HepG2 (cell line): ENCODE measurements around the gene TUBGCP6. TPM values are rescaled to one million over a fixed set of nuclear protein-coding genes. Genes with fewer than 3 reads are reported as not detected.

Source experiments
- GATAD2A ChIP-seq: IDR thresholded peaks from 2 replicates; pipeline ENCODE4 v1.6.1; 2016
- GMEB1 ChIP-seq: sonication (generic); formaldehyde crosslinking; IDR thresholded peaks from 2 replicates; pipeline ENCODE4 v1.5.1; 2020; ENCODE audit warnings: missing genetic modification reagents, mild to moderate bottlenecking, borderline replicate concordance
- HMGA1 ChIP-seq: sonication (generic); formaldehyde crosslinking; conservative IDR thresholded peaks from 2 replicates; pipeline ENCODE4 v1.4.0; 2020; ENCODE audit warnings: missing genetic modification reagents
- IRF9 ChIP-seq: sonication (generic); formaldehyde crosslinking; IDR thresholded peaks from 2 replicates; pipeline ENCODE4 v1.8.0; 2022; ENCODE audit warnings: missing genetic modification reagents, mild to moderate bottlenecking, borderline replicate concordance
- MATR3 ChIP-seq: sonication (generic); formaldehyde crosslinking; IDR thresholded peaks from 2 replicates; pipeline ENCODE4 v1.4.0; 2020; ENCODE audit warnings: missing genetic modification reagents
- MIER2 ChIP-seq: IDR thresholded peaks from 2 replicates; pipeline ENCODE4 v1.6.1; 2016; ENCODE audit warnings: missing biosample characterization, missing genetic modification reagents
- RAD21 ChIP-seq: fragments of 450-650 bp; formaldehyde crosslinking; IDR thresholded peaks from 2 replicates; pipeline ENCODE4 v1.5.0; 2020; ENCODE audit warnings: mild to moderate bottlenecking
- RBFOX2 ChIP-seq: fragments of 200-400 bp; formaldehyde crosslinking; IDR thresholded peaks from 2 replicates; pipeline ENCODE4 v1.6.1; 2017; ENCODE audit warnings: low read depth, mild to moderate bottlenecking, low read length
- SMYD3 ChIP-seq: sonication (generic); formaldehyde crosslinking; IDR thresholded peaks from 2 replicates; pipeline ENCODE4 v1.8.1; 2023; ENCODE audit warnings: mild to moderate bottlenecking, missing genetic modification reagents
- SRSF1 ChIP-seq: fragments of 200-400 bp; formaldehyde crosslinking; optimal IDR thresholded peaks from 2 replicates; pipeline ENCODE3; 2017; ENCODE audit warnings: mild to moderate bottlenecking, low read depth, low read length, moderate library complexity
- SYNCRIP ChIP-seq: fragments of 200-400 bp; formaldehyde crosslinking; IDR thresholded peaks from 2 replicates; pipeline ENCODE4 v1.6.1; 2018; ENCODE audit warnings: mild to moderate bottlenecking, low read depth, low read length; ENCODE audit not compliant: insufficient read depth
- THAP11 ChIP-seq: IDR thresholded peaks from 2 replicates; pipeline ENCODE4 v1.6.1; 2016; ENCODE audit warnings: missing biosample characterization, missing genetic modification reagents
- YEATS4 ChIP-seq: sonication (generic); formaldehyde crosslinking; IDR thresholded peaks from 2 replicates; pipeline ENCODE4 v1.4.0; 2020; ENCODE audit warnings: missing genetic modification reagents, borderline replicate concordance
- ZBTB10 ChIP-seq: sonication (generic); formaldehyde crosslinking; IDR thresholded peaks from 2 replicates; pipeline ENCODE4 v1.4.0; 2020; ENCODE audit warnings: missing genetic modification reagents, borderline replicate concordance
- ZBTB14 ChIP-seq: sonication (generic); formaldehyde crosslinking; IDR thresholded peaks from 2 replicates; pipeline ENCODE4 v1.4.0; 2020; ENCODE audit warnings: missing genetic modification reagents
- ZBTB26 ChIP-seq: IDR thresholded peaks from 2 replicates; pipeline ENCODE4 v1.6.1; 2016; ENCODE audit warnings: missing compliant biosample characterization, missing genetic modification reagents, borderline replicate concordance
- ZNF232 ChIP-seq: sonication (generic); formaldehyde crosslinking; IDR thresholded peaks from 2 replicates; pipeline ENCODE4 v1.4.0; 2020; ENCODE audit warnings: missing genetic modification reagents, borderline replicate concordance
- ZNF513 ChIP-seq: sonication (generic); formaldehyde crosslinking; conservative IDR thresholded peaks from 2 replicates; pipeline ENCODE4 v1.5.0; 2020; ENCODE audit warnings: missing genetic modification reagents
- ZNF674 ChIP-seq: sonication (generic); formaldehyde crosslinking; IDR thresholded peaks from 2 replicates; pipeline ENCODE4 v1.5.0; 2020; ENCODE audit warnings: low read depth, mild to moderate bottlenecking, missing genetic modification reagents
- ZSCAN22 ChIP-seq: sonication (generic); formaldehyde crosslinking; IDR thresholded peaks from 2 replicates; pipeline ENCODE4 v1.4.0; 2020; ENCODE audit warnings: mild to moderate bottlenecking, missing genetic modification reagents
- polyA plus RNA-seq, 8 experiments: library from polyadenylated mRNA; depleted of rRNA in 3 of 8; stranded (reverse) in 7 of 8; unstranded in 1 of 8; fragments of >200 nt; fragmentation: Illumina TruSeq in 4 of 8; extraction: Trizol in 4 of 8; gene quantifications; 2 replicates each; pipeline versions ENCODE4 v1.2.1 to v1.2.3, GENCODE V29; 2011 to 2016; ENCODE audit warnings: low read depth in 4 of 8, missing spikeins in 1 of 8, mixed read lengths in 1 of 8; ENCODE audit not compliant: insufficient read depth in 1 of 8
- total RNA-seq, 5 experiments: library from RNA; depleted of rRNA; stranded (reverse); fragments of >200 nt; fragmentation: Illumina TruSeq; extraction: Trizol; gene quantifications; 2 replicates each; pipeline ENCODE4 v1.2.3, GENCODE V29; 2016; ENCODE audit warnings: low read depth in 1 of 5

The TUBGCP6 gene
- total and polyA plus RNA-seq, 2 of the 13 experiments (the other 11 are each of a cell fraction or from before 2014, with no cell fraction given), result 14.6 to 15.7 TPM

- TF ChIP-seq ZBTB10 (0 out of 2 replicates have a peak, but pooled peaks have one; percentile 18), MATR3 (CRISPR knock-in tag) (no peak), GMEB1 (CRISPR knock-in tag) (peak; percentile 76; the same call in 1 of the 2 replicates), ZBTB26 (no peak), ZNF674 (no peak; the same call in 1 of the 2 replicates), SRSF1 (no peak), IRF9 (CRISPR knock-in tag) (no peak), ZBTB14 (CRISPR knock-in tag) (peak; percentile 55), SYNCRIP (no peak), RBFOX2 (peak; percentile 82), ZNF232 (no peak), RAD21 (peak; percentile 13; the same call in 1 of the 2 replicates), YEATS4 (CRISPR knock-in tag) (peak; percentile 62; the same call in 1 of the 2 replicates), ZSCAN22 (CRISPR knock-in tag) (no peak), HMGA1 (CRISPR knock-in tag) (no peak), THAP11 (CRISPR knock-in tag) (peak; percentile 80), MIER2 (CRISPR knock-in tag) (no peak), GATAD2A (CRISPR knock-in tag) (no peak), ZNF513 (CRISPR knock-in tag) (no peak), SMYD3 (CRISPR knock-in tag) (no peak)
These were observed 44.2 kb downstream of the TUBGCP6 start, which contains the start of gene SELENOO (continued) for GRCh38 chr22:50200461-50201190.
